B cell (primary cell): Measurements from ENCODE around the gene SYNGR3. TPM values are rescaled to one million over a fixed set of nuclear protein-coding genes. Genes with fewer than 3 reads are reported as not detected.

ENCODE experiments used
- ATAC-seq: fragments of 200-7000 bp; cut with Tn5 transposase; one replicate; pipeline ENCODE4 v1.10.0; 2021; ENCODE audit warnings: low read depth, mild to moderate bottlenecking, moderate number of reproducible peaks, moderate library complexity
- CTCF ChIA-PET: fragments of 350-600 bp; sonication (Branson Sonifier 250); formaldehyde crosslinking; loops from one replicate; lab custom pipeline; 2021; ENCODE audit warnings: antibody characterized with exemption, inconsistent platforms; lab: Charles Lee
- POLR2A ChIA-PET: fragments of 350-600 bp; sonication (Branson Sonifier 250); formaldehyde crosslinking; loops from one replicate; lab custom pipeline; 2021; ENCODE audit warnings: antibody characterized with exemption; lab: Charles Lee
- DNase-seq: peaks from one replicate; pipeline ENCODE4 v3.0.0; 2013
- H2AFZ ChIP-seq: 2 replicates; pipeline ENCODE4 v1.6.1; 2012; ENCODE audit warnings: mild to moderate bottlenecking, low read depth, low read length; ENCODE audit not compliant: insufficient read depth, poor library complexity, severe bottlenecking
- H3K27ac ChIP-seq, 2 donors: 1 replicate in 1 of 2; 2 replicates in 1 of 2; pipeline ENCODE4 v1.5.1; 2012 to 2013; ENCODE audit warnings: low read length in 2 of 2, mild to moderate bottlenecking in 2 of 2, moderate library complexity in 1 of 2
- H3K27me3 ChIP-seq, 4 experiments: fragments of 200-600 bp in 1 of 4; sonication (generic) in 1 of 4; replicated peaks in 1 of 4; 1 replicate in 2 of 4; 2 replicates in 2 of 4; pipeline versions ENCODE4 v1.6.1 to v1.7.0; 2013 to 2016; ENCODE audit warnings: low read length in 3 of 4, mild to moderate bottlenecking in 2 of 4, mixed read lengths in 1 of 4, moderate library complexity in 1 of 4; ENCODE audit not compliant: insufficient read depth in 4 of 4, control insufficient read depth in 3 of 4; ENCODE audit errors: control extremely low read depth in 1 of 4
- H3K36me3 ChIP-seq, 2 experiments: replicated peaks in 1 of 2; 1 replicate in 1 of 2; 2 replicates in 1 of 2; pipeline versions ENCODE4 v1.6.1 to v1.7.1; 2013; ENCODE audit warnings: low read length in 1 of 2; ENCODE audit not compliant: insufficient read depth in 2 of 2, control insufficient read depth in 1 of 2; ENCODE audit errors: control extremely low read depth in 1 of 2, extremely low read depth in 1 of 2
- H3K4me1 ChIP-seq, 2 donors: fragments of 200-600 bp in 1 of 2; sonication (generic) in 1 of 2; 1 replicate in 1 of 2; 2 replicates in 1 of 2; pipeline versions ENCODE4 v1.5.1 to v1.6.1; 2013 to 2017; ENCODE audit warnings: low read length in 2 of 2; ENCODE audit not compliant: control insufficient read depth in 2 of 2, insufficient read depth in 2 of 2
- H3K4me2 ChIP-seq: replicated peaks from 2 replicates; pipeline ENCODE3; 2012; ENCODE audit warnings: mild to moderate bottlenecking, low read depth, low read length; ENCODE audit not compliant: poor library complexity, severe bottlenecking
- H3K4me3 ChIP-seq, 5 experiments: fragments of 200-600 bp in 1 of 5; sonication (generic) in 1 of 5; 1 replicate in 3 of 5; 2 replicates in 2 of 5; pipeline versions ENCODE4 v1.5.1 to v1.7.0; 2011 to 2016; ENCODE audit warnings: low read length in 4 of 5, mild to moderate bottlenecking in 4 of 5, low read depth in 2 of 5, control low read depth in 1 of 5, moderate library complexity in 1 of 5; ENCODE audit not compliant: insufficient read depth in 1 of 5; ENCODE audit errors: control extremely low read depth in 1 of 5, extremely low read depth in 1 of 5
- H3K79me2 ChIP-seq: fragments of 200-600 bp; sonication (generic); one replicate; pipeline ENCODE4 v1.6.0; 2016; ENCODE audit warnings: low read length; ENCODE audit not compliant: control insufficient read depth, insufficient read depth
- H3K9ac ChIP-seq: fragments of 200-600 bp; sonication (generic); 2 replicates; pipeline ENCODE4 v1.6.1; 2017; ENCODE audit warnings: mild to moderate bottlenecking, low read length, moderate library complexity
- H3K9me3 ChIP-seq, 3 donors: one replicate each; pipeline versions ENCODE4 v1.6.1 to v1.7.1; 2013; ENCODE audit warnings: low read length in 2 of 3; ENCODE audit not compliant: control insufficient read depth in 2 of 3, insufficient read depth in 1 of 3; ENCODE audit errors: control extremely low read depth in 1 of 3
- H4K20me1 ChIP-seq: 2 replicates; pipeline ENCODE4 v1.6.0; 2012; ENCODE audit warnings: mild to moderate bottlenecking, low read length; ENCODE audit not compliant: insufficient read depth, control insufficient read depth, poor library complexity, severe bottlenecking
- H3K27ac Mint-ChIP-seq: one replicate; pipeline ENCODE4 v1.8.0; 2021; ENCODE audit warnings: mixed read lengths
- H3K27me3 Mint-ChIP-seq: one replicate; pipeline ENCODE4 v1.8.0; 2021; ENCODE audit warnings: mixed read lengths
- H3K4me1 Mint-ChIP-seq: one replicate; pipeline ENCODE4 v1.8.0; 2021; ENCODE audit warnings: mixed read lengths
- H3K4me3 Mint-ChIP-seq: one replicate; pipeline ENCODE4 v1.8.0; 2021; ENCODE audit warnings: mixed read lengths
- H3K9me3 Mint-ChIP-seq: one replicate; pipeline ENCODE4 v1.8.0; 2022; ENCODE audit warnings: mixed read lengths; ENCODE audit not compliant: insufficient read depth
- EZH2 ChIP-seq: IDR thresholded peaks from 2 replicates; pipeline ENCODE4 v1.6.1; 2012; ENCODE audit warnings: borderline replicate concordance, low read depth, mild to moderate bottlenecking, moderate library complexity, low read length; ENCODE audit not compliant: insufficient read depth, poor library complexity, severe bottlenecking
- WGBS: methylation state at CpG from one replicate; pipeline ENCODE4 v1.1.5; 2013; ENCODE audit warnings: missing lambda C conversion rate; ENCODE audit not compliant: insufficient coverage; 5-methylcytosine and 5-hydroxymethylcytosine counted together
- intact Hi-C: fragments of 100-400 bp; cut with micrococcal nuclease; formaldehyde crosslinking; loops from one replicate; pipeline ENCODE4 v1.10.0; 2022
- polyA plus RNA-seq: library from polyadenylated mRNA; depleted of rRNA; stranded (reverse); fragments of >200 nt; gene quantifications from 2 replicates; pipeline ENCODE4 v1.2.3, GENCODE V29; 2012
- total RNA-seq, 2 donors: library from RNA; stranded (reverse); fragments of 120-200 nt in 1 of 2; gene quantifications; 1 replicate in 1 of 2; 2 replicates in 1 of 2; pipeline versions ENCODE4 v1.2.3 to v1.2.4, GENCODE V29; 2013 to 2022
- TF ChIP-seq, protein P1 (sequence below): fragments of 200-600 bp; IDR thresholded peaks from one replicate; pipeline ENCODE4 v1.8.0; 2022; ENCODE audit warnings: antibody characterized with exemption, mild to moderate bottlenecking

The SYNGR3 gene
- total and polyA plus RNA-seq, 2 donors (not counting 1 experiment from before 2014, with no cell fraction given) = 19.5 to 19.8 TPM

DNA sequence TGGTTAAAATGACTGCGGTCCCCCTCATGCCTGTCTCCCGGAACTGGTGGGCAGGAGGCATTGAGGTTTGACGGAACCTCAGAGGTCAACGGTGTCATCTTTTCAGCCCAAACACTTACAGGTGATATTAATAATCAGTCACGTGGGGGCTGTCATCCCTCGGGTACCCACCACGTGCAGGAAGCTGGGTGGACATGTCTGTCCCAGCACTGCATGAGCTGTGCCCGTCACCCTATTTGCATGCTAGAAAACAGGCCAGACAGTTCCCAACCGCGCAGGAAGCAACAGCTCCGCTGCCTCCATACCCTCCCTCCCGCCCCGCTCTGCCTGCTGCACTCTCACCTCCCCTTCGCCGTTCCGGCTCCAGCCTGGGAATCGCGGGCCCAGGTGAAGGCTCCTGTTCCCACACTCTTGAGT, 1.4 kb downstream of the SYNGR3 start:
- Histone ChIP-seq H3K9me3 (peaks cover 0 to 13% (median 0%) of the 10 kb centered on the region in 3 donors), H3K4me3 (peak overlapping the region in 4 of 5 experiments; percentile 65 to 93 (median 69)), H3K9ac (peak overlapping the region; percentile 90), H4K20me1 (no peaks in the 10 kb centered on the region), H3K4me1 (peaks cover 24 to 35% of the 10 kb centered on the region in 2 donors), H3K27me3 (no peaks in the 10 kb centered on the region), H3K27ac (peak overlapping the region; percentile 86 to 92), H2AFZ (peak overlapping the region; percentile 56), H3K4me2 (peak overlapping the region; percentile 100), H3K36me3 (peaks cover 0 to under 1% of the 10 kb centered on the region in 2 experiments), H3K79me2 (no peaks in the 10 kb centered on the region)
- CTCF ChIA-PET = interaction anchor here (0.6 to 5.5 kb wide), 6 partner anchors 13 to 451 kb away, joined by 3 to 32 read pairs (median 4); partner anchors contain the start of genes RPS2 and TRAF7
- Mint-ChIP-seq H3K4me3 (peak overlapping the region; percentile 91), H3K27me3 (no peaks in the 10 kb centered on the region), H3K27ac (peak overlapping the region; percentile 97), H3K9me3 (no peaks in the 10 kb centered on the region), H3K4me1 (peaks cover 33% of the 10 kb centered on the region)
- DNase-seq (peak; percentile 89), ATAC-seq (peak; percentile 54)
- 0% methylated on average over 18 of the region's 18 CpGs for WGBS
- intact Hi-C loops = loop anchor here (1.0 to 10.0 kb wide), 4 partner anchors 8 to 786 kb away; partner anchors contain the start of genes ELOB, MSRB1 and RPS2
- POLR2A ChIA-PET = interaction anchor here (0.6 to 3.0 kb wide), 13 partner anchors 8 to 260 kb away, joined by 3 to 36 read pairs (median 5); partner anchors contain the start of genes ECI1, MSRB1, RNF151 and RPS2
- no peak for TF ChIP-seq EZH2
- TF ChIP-seq, protein P1, sequence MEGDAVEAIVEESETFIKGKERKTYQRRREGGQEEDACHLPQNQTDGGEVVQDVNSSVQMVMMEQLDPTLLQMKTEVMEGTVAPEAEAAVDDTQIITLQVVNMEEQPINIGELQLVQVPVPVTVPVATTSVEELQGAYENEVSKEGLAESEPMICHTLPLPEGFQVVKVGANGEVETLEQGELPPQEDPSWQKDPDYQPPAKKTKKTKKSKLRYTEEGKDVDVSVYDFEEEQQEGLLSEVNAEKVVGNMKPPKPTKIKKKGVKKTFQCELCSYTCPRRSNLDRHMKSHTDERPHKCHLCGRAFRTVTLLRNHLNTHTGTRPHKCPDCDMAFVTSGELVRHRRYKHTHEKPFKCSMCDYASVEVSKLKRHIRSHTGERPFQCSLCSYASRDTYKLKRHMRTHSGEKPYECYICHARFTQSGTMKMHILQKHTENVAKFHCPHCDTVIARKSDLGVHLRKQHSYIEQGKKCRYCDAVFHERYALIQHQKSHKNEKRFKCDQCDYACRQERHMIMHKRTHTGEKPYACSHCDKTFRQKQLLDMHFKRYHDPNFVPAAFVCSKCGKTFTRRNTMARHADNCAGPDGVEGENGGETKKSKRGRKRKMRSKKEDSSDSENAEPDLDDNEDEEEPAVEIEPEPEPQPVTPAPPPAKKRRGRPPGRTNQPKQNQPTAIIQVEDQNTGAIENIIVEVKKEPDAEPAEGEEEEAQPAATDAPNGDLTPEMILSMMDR = no peak

DNA sequence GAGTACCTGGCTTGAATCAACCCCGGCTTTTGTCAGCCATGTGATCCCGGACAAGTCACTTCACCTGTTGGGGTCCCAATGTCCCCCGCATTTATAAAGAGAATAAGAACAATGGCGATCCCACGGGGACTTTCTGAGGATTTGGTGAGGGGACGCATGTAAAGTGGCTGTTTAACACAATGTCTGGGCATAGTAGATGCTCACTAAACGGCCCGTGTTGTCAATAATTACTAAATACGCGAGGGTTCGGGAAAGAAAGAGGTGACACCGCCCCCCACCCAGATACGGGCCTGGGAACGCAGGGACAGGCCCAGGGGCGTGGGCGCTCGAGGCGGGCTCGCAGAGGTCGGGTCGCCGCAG, 1.8 kb downstream of the SYNGR3 start:
- Histone ChIP-seq H4K20me1 (no peaks in the 10 kb centered on the region), H3K4me3 (peak overlapping the region in 4 of 5 experiments; percentile 51 to 93 (median 69)), H3K79me2 (no peaks in the 10 kb centered on the region), H3K36me3 (no peaks in the 10 kb centered on the region), H3K9ac (peak overlapping the region; percentile 53), H3K27me3 (no peaks in the 10 kb centered on the region), H3K4me2 (peak overlapping the region; percentile 100), H3K9me3 (peaks cover 0 to 13% (median 0%) of the 10 kb centered on the region in 3 donors), H3K27ac (peak overlapping the region; percentile 86 to 92), H3K4me1 (peaks cover 24 to 35% of the 10 kb centered on the region in 2 donors), H2AFZ (peak overlapping the region; percentile 0)
- TF ChIP-seq, protein P1 = no peak
- TF ChIP-seq EZH2 = no peak
- Mint-ChIP-seq H3K9me3 (no peaks in the 10 kb centered on the region), H3K27ac (peak overlapping the region; percentile 97), H3K4me1 (peaks cover 33% of the 10 kb centered on the region), H3K27me3 (no peaks in the 10 kb centered on the region), H3K4me3 (peak overlapping the region; percentile 91)
- no peak for ATAC-seq
- ChIA-PET CTCF (interaction anchor here (1.2 to 5.5 kb wide), 4 partner anchors 13 to 163 kb away, joined by 3 to 32 read pairs (median 4); partner anchors contain the start of genes RPS2 and TRAF7), POLR2A (interaction anchor here (0.6 to 3.0 kb wide), 15 partner anchors 9 to 755 kb away, joined by 3 to 36 read pairs (median 5); partner anchors contain the start of genes ECI1, MSRB1, PDPK1 and RPS2)
- DNase-seq = no peak
- 10% methylated on average over 22 of the region's 22 CpGs for WGBS
- intact Hi-C loops = loop anchor here (1.0 to 10.0 kb wide), 4 partner anchors 8 to 786 kb away; partner anchors contain the start of genes ELOB, MSRB1 and RPS2
